ENCODE data around the gene IL1RL2.

GRCh38 chr2:102271844-102272243, 85.0 kb downstream of the IL1RL2 start:
- TF ChIP-seq CTCF (IDR thresholded peaks at IDR 0.05) = no peak
- no peak for TF ChIP-seq POLR2AphosphoS5 (IDR thresholded peaks at IDR 0.05)
- no peak for TF ChIP-seq POLR2A (IDR thresholded peaks at IDR 0.05)
- no peak for TF ChIP-seq EP300 (IDR thresholded peaks at IDR 0.05)
